Karpas-422 (cell line): Measurements from ENCODE around the gene PRKAR1A. TPM values are rescaled to one million over a fixed set of nuclear protein-coding genes. Genes with fewer than 3 reads are reported as not detected.
A peak's percentile ranks its signal among the peaks of the same experiment; 100 is the strongest.
"Not testable (repeated sequence)": the region's sequence is repeated elsewhere in the genome, so short reads cannot be mapped to it uniquely, and the experiment has no call there.

Experiments
- DNase-seq: peaks from one replicate; pipeline ENCODE4 v3.0.0-alpha.2; 2015
- H2AFZ ChIP-seq: fragments of 200-600 bp; sonication (generic); 2 replicates; pipeline ENCODE4 v1.6.1; 2014; ENCODE audit warnings: antibody characterized with exemption, low read length, mixed read lengths
- H3K27ac ChIP-seq: fragments of 200-600 bp; sonication (generic); 2 replicates; pipeline ENCODE4 v1.5.1; 2014; ENCODE audit warnings: mild to moderate bottlenecking, low read length, moderate library complexity
- H3K27me3 ChIP-seq: fragments of 200-600 bp; sonication (generic); 2 replicates; pipeline ENCODE4 v1.6.1; 2014; ENCODE audit warnings: low read length, mixed read lengths
- H3K36me3 ChIP-seq: fragments of 200-600 bp; sonication (generic); 2 replicates; pipeline ENCODE4 v1.6.1; 2014; ENCODE audit warnings: low read length, mixed read lengths; ENCODE audit not compliant: insufficient read depth
- H3K4me1 ChIP-seq: fragments of 200-600 bp; sonication (generic); 2 replicates; pipeline ENCODE4 v1.6.1; 2014; ENCODE audit warnings: mild to moderate bottlenecking, low read length, mixed read lengths
- H3K4me2 ChIP-seq: fragments of 200-600 bp; sonication (generic); 2 replicates; pipeline ENCODE4 v1.6.1; 2014; ENCODE audit warnings: low read length, low read depth, mild to moderate bottlenecking; ENCODE audit not compliant: poor library complexity, severe bottlenecking
- H3K4me3 ChIP-seq: fragments of 200-600 bp; sonication (generic); 2 replicates; pipeline ENCODE4 v1.5.1; 2014; ENCODE audit warnings: mild to moderate bottlenecking, antibody characterized with exemption, low read length, mixed read lengths
- H3K79me2 ChIP-seq: fragments of 200-600 bp; sonication (generic); 2 replicates; pipeline ENCODE4 v1.6.1; 2014; ENCODE audit warnings: mild to moderate bottlenecking, low read length, mixed read lengths
- H3K9ac ChIP-seq: fragments of 200-600 bp; sonication (generic); 2 replicates; pipeline ENCODE4 v1.6.0; 2014; ENCODE audit warnings: low read length
- H3K9me2 ChIP-seq: fragments of 200-600 bp; sonication (generic), shearing (Covaris generic); replicated peaks from 2 replicates; pipeline ENCODE4 v1.6.0; 2014; ENCODE audit warnings: mild to moderate bottlenecking, low read length, moderate library complexity; ENCODE audit not compliant: insufficient read depth
- H3K9me3 ChIP-seq: fragments of 300-700, 200-600 bp; sonication (generic); 2 replicates; pipeline ENCODE4 v1.6.1; 2014; ENCODE audit warnings: low read length, mixed read lengths
- H4K20me1 ChIP-seq: fragments of 200-600 bp; sonication (generic); 2 replicates; pipeline ENCODE4 v1.6.1; 2014; ENCODE audit warnings: mild to moderate bottlenecking, antibody characterized with exemption, low read length, low read depth; ENCODE audit not compliant: insufficient read depth
- total RNA-seq: library from RNA; depleted of rRNA; stranded (reverse); fragments of >200 nt; shearing (Covaris generic); gene quantifications from 2 replicates; pipeline ENCODE4 v1.2.3, GENCODE V29; 2014; ENCODE audit warnings: low replicate concordance

The PRKAR1A gene
- total RNA-seq, 1 experiment from 2014 or later: 201 TPM

DNA sequence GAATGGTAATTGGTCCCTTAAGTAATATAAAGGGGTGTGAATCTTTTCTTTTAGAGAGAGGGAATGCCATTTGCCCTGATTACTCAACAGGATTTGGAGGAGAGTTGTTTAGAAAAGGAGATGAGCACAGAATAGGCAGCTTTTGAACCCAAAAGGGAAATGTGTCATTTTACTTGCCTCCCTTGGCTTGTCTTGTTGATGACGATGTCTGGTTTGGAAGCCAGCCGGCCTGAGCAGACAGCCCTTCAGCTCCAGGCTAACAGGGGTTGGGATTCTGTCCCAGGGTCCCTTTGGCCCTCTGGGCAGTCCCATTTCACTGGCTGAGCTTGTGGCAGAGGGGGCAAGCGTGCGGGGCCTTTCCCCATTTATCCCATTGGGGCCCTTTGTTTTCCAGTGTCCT is 22.3 kb upstream of the PRKAR1A start:
- DNase-seq: no peak
- Histone ChIP-seq H4K20me1 (no peaks in the 10 kb centered on the region), H3K4me3 (no peak overlapping the region), H3K27me3 (no peaks in the 10 kb centered on the region), H3K79me2 (no peaks in the 10 kb centered on the region), H3K36me3 (no peaks in the 10 kb centered on the region), H3K4me1 (peaks cover 36% of the 10 kb centered on the region), H3K4me2 (peak overlapping the region; percentile 70), H3K9me2 (no peaks in the 10 kb centered on the region), H2AFZ (peak overlapping the region; percentile 81), H3K9me3 (no peaks in the 10 kb centered on the region), H3K9ac (no peak overlapping the region), H3K27ac (peak overlapping the region; percentile 86)

DNA sequence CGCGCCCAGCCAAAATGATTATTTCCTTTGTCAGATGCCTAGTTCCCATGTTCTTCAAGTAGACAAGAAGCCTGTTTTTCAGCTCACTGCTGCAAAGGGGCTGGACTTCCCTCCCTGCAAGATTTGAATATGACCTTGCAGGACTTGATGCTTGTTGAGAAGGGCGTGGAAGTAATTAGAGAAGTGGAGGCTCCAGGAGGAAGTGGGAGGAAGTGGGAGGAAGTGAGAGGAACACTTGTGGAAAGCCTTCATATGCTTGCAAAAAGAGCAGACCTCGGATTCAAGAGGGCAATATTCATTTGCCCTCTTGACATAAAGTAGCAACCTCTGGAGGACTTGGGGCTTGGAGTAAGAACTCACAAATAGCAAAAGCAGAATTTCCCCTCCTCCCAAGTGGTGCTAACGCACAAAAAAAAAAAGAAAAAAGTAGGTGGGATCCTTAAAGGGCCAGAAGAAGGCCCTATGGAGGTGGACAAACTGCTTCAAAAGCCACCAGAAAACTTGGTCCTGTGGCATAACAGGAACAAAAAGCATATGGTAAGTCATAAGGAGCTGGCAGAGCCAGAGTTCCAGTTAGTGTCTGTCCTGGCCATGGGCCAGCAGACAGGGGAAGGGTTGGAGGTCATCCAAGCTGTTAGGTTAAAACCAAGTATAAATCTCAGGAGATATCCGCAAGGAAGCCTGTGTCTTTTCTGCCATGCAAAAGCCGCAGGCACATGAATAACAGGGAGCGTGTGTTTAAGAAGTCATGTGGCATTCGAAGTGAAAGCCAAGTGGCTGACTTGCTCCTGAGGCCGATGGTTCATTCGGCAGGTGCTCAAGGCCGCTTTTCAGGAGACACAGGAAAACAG is 20.6 kb upstream of the PRKAR1A start:
- H3K36me3 ChIP-seq: no peaks in the 10 kb centered on the region
- H3K4me1 ChIP-seq: peaks cover 40% of the 10 kb centered on the region
- peak overlapping the region; percentile 14; the same call in 1 of the 2 replicates for H2AFZ ChIP-seq
- peak overlapping the region; percentile 13 for H3K4me3 ChIP-seq
- peak overlapping the region; percentile 86 for H3K27ac ChIP-seq
- no peaks in the 10 kb centered on the region for H3K9me2 ChIP-seq
- H3K27me3 ChIP-seq: no peaks in the 10 kb centered on the region
- H4K20me1 ChIP-seq: no peaks in the 10 kb centered on the region
- H3K79me2 ChIP-seq: no peaks in the 10 kb centered on the region
- H3K9ac ChIP-seq: peak overlapping the region; percentile 61
- peak overlapping the region; percentile 70 for H3K4me2 ChIP-seq
- no peaks in the 10 kb centered on the region for H3K9me3 ChIP-seq
- peak; percentile 91 for DNase-seq

DNA sequence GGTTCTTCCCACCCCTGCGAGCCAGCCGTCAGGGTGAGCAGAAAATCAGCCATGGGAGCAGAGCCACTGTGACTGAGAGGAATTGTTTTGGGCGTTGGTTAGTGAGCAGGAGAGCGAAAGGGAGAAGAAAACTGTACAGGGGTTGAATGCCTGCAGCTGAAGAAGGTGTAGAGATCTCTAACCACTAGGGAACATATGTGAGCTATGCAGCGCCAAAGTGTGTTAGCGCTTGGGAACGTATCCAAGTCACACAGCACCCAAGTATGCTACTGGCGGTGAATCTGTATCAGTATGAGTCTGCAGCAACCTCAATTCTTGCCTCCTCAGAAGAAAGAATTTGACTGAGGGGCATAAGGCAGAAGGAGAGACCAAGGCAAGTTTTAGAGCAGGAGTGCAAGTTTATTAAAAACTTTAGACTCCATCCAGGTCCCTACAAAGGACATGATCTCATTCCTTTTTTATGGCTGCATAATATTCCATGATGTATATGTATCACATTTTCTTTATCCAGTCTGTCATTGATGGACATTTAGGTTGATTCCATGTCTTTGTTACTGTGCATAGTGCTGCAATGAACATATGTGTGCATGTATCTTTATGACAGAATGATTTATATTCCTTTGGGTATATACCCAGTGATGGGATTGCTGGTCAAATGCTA is 19.7 kb upstream of the PRKAR1A start:
- not testable (repeated sequence) for DNase-seq, H3K79me2 ChIP-seq, H3K9me3 ChIP-seq, H2AFZ ChIP-seq, H3K4me2 ChIP-seq, H3K9ac ChIP-seq, H3K36me3 ChIP-seq, H3K4me3 ChIP-seq, H3K27me3 ChIP-seq, H3K9me2 ChIP-seq, H4K20me1 ChIP-seq
- Histone ChIP-seq H3K27ac (peak overlapping the region; percentile 86), H3K4me1 (peaks cover 49% of the 10 kb centered on the region)

DNA sequence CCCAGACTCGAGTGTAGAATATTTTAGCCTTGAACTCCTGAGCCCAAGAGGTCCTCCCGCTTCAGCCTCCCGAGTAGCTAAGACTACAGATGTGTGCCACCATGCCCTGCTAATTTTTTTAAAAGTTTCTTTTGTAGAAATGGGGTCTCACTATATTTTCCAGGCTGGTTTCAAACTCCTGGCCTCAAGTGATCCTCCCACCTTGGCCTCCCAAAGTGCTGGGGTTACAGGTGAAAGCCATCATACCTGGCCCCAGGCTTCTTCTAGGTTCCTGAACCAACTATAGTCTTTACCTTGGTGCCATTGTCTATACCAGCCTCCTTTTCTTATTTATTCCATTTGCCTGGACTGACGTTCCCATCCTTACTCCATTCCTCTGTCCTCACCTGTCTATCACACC is 17.1 kb upstream of the PRKAR1A start:
- H3K9me2 ChIP-seq: no peaks in the 10 kb centered on the region
- no peaks in the 10 kb centered on the region for H3K79me2 ChIP-seq
- no peaks in the 10 kb centered on the region for H4K20me1 ChIP-seq
- H3K36me3 ChIP-seq: no peaks in the 10 kb centered on the region
- no peak overlapping the region for H3K4me3 ChIP-seq
- H3K9ac ChIP-seq: no peak overlapping the region
- no peak for DNase-seq
- peaks cover 60% of the 10 kb centered on the region for H3K4me1 ChIP-seq
- H2AFZ ChIP-seq: peak overlapping the region; percentile 72
- H3K27me3 ChIP-seq: no peaks in the 10 kb centered on the region
- H3K9me3 ChIP-seq: no peaks in the 10 kb centered on the region
- no peak overlapping the region for H3K4me2 ChIP-seq
- H3K27ac ChIP-seq: peak overlapping the region; percentile 85

GRCh38 chr17:68497885-68498319 is 14.3 kb upstream of the PRKAR1A start:
- Histone ChIP-seq H3K9ac (peak overlapping the region; percentile 70), H3K9me3 (no peaks in the 10 kb centered on the region), H3K27me3 (no peaks in the 10 kb centered on the region), H3K4me2 (peak overlapping the region; percentile 69), H3K27ac (peak overlapping the region; percentile 98), H4K20me1 (no peaks in the 10 kb centered on the region), H2AFZ (no peak overlapping the region), H3K4me1 (peaks cover 40% of the 10 kb centered on the region), H3K79me2 (no peaks in the 10 kb centered on the region), H3K4me3 (peak overlapping the region; percentile 25), H3K9me2 (no peaks in the 10 kb centered on the region), H3K36me3 (no peaks in the 10 kb centered on the region)
- DNase-seq: peak; percentile 95

DNA sequence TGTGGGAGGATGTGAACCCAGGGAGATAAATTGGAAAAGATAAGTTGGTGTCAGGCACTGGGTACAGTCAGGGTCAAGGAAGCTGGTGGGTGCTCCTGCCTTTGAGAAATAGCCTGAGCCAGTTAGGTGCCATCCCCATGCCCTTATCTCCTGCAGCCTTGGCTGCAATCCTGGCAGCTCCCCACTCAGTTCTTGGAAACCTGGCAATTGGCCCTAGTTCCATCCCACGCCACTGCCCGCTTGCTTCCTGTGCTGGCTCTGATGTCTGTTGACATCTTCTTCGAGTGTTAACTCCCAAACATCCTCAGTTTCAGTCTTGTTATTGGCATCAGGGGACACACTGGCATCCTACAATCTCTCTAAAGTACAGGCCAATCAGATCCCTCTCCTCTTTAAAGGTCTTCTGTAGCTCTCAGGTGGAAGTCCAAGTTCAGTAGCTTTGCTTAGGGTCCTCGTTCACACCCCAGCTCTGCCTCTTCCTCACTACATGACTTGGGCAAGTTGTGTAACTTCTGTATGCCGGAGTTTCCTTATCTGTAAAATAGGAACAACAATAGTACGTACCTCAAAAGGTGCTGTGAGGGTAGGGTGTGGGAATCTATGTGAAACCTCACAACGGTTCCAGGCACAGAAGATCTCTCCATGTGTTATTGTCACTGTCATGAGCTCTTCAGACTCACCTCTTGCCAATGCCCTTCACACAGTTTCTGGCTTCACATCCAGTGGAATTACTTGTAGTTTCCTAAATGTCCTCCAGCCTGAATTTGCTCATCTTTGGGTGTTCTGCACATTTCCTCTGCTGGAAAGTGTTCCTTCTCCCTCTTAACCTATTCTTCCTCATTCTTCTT is 13.5 kb upstream of the PRKAR1A start:
- Histone ChIP-seq H3K4me1 (peaks cover 40% of the 10 kb centered on the region), H2AFZ (peak overlapping the region; percentile 54), H3K36me3 (no peaks in the 10 kb centered on the region), H3K79me2 (no peaks in the 10 kb centered on the region), H3K27me3 (no peaks in the 10 kb centered on the region), H3K27ac (peak overlapping the region; percentile 98), H3K9me3 (no peaks in the 10 kb centered on the region), H3K4me3 (peak overlapping the region; percentile 25), H3K9ac (peak overlapping the region; percentile 70), H3K4me2 (peak overlapping the region; percentile 69), H3K9me2 (no peaks in the 10 kb centered on the region), H4K20me1 (no peaks in the 10 kb centered on the region)
- DNase-seq: peak; percentile 61

- H3K9ac ChIP-seq: no peak overlapping the region
- no peaks in the 10 kb centered on the region for H3K79me2 ChIP-seq
- H4K20me1 ChIP-seq: no peaks in the 10 kb centered on the region
- no peaks in the 10 kb centered on the region for H3K27me3 ChIP-seq
- H3K27ac ChIP-seq: peak overlapping the region; percentile 98; the same call in 1 of the 2 replicates
- no peaks in the 10 kb centered on the region for H3K9me3 ChIP-seq
- no peak for DNase-seq
- peaks cover 40% of the 10 kb centered on the region for H3K4me1 ChIP-seq
- no peak overlapping the region for H3K4me3 ChIP-seq
- no peaks in the 10 kb centered on the region for H3K9me2 ChIP-seq
- H2AFZ ChIP-seq: no peak overlapping the region
- no peaks in the 10 kb centered on the region for H3K36me3 ChIP-seq
- no peak overlapping the region for H3K4me2 ChIP-seq
Observed at GRCh38 chr17:68499587-68499986, 12.6 kb upstream of the PRKAR1A start.

GRCh38 chr17:68501074-68501473 is 11.2 kb upstream of the PRKAR1A start:
- H3K4me2 ChIP-seq: no peak overlapping the region
- peaks cover 35% of the 10 kb centered on the region for H3K4me1 ChIP-seq
- H3K79me2 ChIP-seq: no peaks in the 10 kb centered on the region
- no peak overlapping the region for H3K9ac ChIP-seq
- no peaks in the 10 kb centered on the region for H3K9me3 ChIP-seq
- no peak overlapping the region for H3K27ac ChIP-seq
- no peaks in the 10 kb centered on the region for H3K36me3 ChIP-seq
- no peaks in the 10 kb centered on the region for H3K9me2 ChIP-seq
- no peaks in the 10 kb centered on the region for H3K27me3 ChIP-seq
- DNase-seq: peak; percentile 39
- no peak overlapping the region for H2AFZ ChIP-seq
- no peaks in the 10 kb centered on the region for H4K20me1 ChIP-seq
- no peak overlapping the region for H3K4me3 ChIP-seq
